ENCODE results near the gene ZBTB45. TPM values are rescaled to one million over a fixed set of nuclear protein-coding genes. Genes with fewer than 3 reads are reported as not detected.

Gene ZBTB45
- 10 to 100 TPM; 14.0 to 15.1 TPM for total RNA-seq
- 6.9 TPM for polyA plus RNA-seq (ENCODE audit: insufficient read depth, low read depth, low replicate concordance)
- long read RNA-seq, donor 1, partial matches to known transcripts = 5 of 6 reads
- long read RNA-seq, donor 1, other reads (novel, unspliced or antisense) = 0 of 6 reads
- long read RNA-seq, donor 2, partial matches to known transcripts = 194 of 229 reads
- long read RNA-seq, donor 2, other reads (novel, unspliced or antisense) = 32 of 229 reads

DNA sequence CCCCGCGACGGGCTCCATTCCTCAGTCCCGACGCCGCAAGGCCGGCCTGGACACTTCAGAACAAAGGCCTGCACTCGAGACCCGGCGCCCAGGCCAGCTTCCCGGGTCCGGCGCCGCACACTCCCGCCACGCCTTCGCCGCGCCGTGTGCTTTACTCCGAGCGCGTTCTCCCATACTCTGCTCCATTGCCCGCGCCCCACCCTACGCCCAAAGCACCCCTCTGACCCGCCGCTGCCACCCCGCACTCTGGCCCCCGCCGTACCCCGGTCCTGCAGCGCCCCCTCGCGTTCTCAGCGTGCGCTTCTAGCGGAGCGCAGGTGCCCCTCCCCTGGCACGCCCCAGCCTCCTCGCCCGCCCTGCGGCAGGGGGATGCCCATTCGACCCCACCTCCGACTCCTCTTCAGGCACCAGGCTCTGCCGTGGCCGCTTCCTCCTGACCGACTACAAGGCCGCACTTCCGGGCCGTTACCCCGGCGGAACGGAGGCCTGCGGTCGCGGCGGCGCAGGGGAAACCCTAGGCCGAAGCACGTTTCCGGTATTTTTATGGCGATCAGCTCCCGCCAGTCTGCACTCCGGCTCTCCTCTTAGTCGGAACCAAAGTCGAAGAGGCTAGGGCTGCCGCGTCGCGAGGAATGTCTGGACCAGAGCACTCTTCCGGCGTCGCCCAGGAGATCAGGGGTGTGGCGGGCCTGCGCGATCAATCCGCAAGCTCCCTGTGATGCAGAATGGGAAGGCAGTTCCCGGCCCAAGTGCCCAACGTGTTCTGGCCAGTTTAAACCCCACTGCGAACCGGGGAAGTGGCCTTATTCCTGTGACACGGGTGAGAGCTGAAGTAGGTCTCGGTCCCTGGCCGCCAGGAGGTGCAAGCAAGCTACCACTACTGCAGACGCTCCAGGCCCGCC, at the start of gene ZBTB45:
ZBTB45 (minus strand) TSS at position 456 of the 902 bp plus-strand sequence. CDS start 2,137 bp downstream, outside the sequence.
- Histone ChIP-seq H3K27me3 (no peaks in the 10 kb centered on the region), H3K4me1 (peaks cover 19% of the 10 kb centered on the region), H3K36me3 (ENCODE audit: low read depth, missing control alignments) (no peaks in the 10 kb centered on the region), H3K4me3 (peak within 1 kb of the TSS; percentile 81 to 94), H3K27ac (peak within 1 kb of the TSS; percentile 94 to 97), H3K9me3 (no peaks in the 10 kb centered on the region)
- intact Hi-C loops (cut with DNase I; ENCODE audit: low total_unique reads) = no loop called here
- 1% methylated on average over 38 to 76 of the region's 87 CpGs for WGBS, 2 donors
- no peak for TF ChIP-seq POLR2A (IDR thresholded peaks at IDR 0.05)
- TF ChIP-seq, protein P1, sequence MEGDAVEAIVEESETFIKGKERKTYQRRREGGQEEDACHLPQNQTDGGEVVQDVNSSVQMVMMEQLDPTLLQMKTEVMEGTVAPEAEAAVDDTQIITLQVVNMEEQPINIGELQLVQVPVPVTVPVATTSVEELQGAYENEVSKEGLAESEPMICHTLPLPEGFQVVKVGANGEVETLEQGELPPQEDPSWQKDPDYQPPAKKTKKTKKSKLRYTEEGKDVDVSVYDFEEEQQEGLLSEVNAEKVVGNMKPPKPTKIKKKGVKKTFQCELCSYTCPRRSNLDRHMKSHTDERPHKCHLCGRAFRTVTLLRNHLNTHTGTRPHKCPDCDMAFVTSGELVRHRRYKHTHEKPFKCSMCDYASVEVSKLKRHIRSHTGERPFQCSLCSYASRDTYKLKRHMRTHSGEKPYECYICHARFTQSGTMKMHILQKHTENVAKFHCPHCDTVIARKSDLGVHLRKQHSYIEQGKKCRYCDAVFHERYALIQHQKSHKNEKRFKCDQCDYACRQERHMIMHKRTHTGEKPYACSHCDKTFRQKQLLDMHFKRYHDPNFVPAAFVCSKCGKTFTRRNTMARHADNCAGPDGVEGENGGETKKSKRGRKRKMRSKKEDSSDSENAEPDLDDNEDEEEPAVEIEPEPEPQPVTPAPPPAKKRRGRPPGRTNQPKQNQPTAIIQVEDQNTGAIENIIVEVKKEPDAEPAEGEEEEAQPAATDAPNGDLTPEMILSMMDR (IDR thresholded peaks at IDR 0.05) = peak; percentile 65 to 89 (median 85)
- DNase-seq = peak; percentile 93

DNA sequence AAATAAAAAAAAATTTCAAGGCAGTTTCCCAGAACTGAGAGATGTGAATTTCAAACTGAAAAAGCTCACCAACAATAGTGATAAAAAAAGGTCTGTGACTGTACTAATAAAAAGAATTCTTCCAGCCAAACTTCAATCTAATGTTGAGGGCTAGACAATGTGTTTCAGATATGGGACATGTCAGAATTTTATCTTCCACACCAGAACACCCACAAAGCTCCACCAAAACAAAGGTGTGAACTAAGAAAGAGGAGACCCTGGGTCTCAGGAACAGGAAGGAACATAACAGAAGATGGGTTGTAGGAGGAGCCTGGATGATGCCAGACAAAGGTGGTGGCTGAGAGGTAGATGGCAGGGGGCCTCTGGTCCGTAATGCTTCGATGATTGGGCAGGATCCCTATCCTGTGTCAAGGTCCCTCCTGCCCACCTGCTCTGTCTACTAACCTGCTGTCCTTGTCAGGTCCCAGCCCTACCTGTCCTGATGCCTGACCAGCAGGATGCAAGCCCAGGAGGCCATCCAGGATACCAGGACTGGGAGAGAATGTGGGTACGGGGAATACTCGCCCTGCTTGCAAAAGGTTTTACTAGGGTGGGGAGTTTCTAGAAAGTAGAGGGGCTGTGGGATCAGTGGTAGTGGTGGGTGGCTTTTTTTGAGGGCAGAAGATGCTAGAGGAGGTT, 49.0 kb upstream of the ZBTB45 start:
- Histone ChIP-seq H3K27ac (no peak overlapping the region), H3K27me3 (no peaks in the 10 kb centered on the region), H3K9me3 (no peaks in the 10 kb centered on the region), H3K4me1 (peaks cover 9% of the 10 kb centered on the region), H3K36me3 (ENCODE audit: low read depth, missing control alignments) (no peaks in the 10 kb centered on the region), H3K4me3 (no peak overlapping the region)
- TF ChIP-seq, protein P1 (IDR thresholded peaks at IDR 0.05) = no peak
- TF ChIP-seq POLR2A (IDR thresholded peaks at IDR 0.05) = no peak
- intact Hi-C loops (cut with DNase I; ENCODE audit: low total_unique reads) = no loop called here
- no peak for DNase-seq
- WGBS, 2 donors = 87 to 88% methylated on average over 4 of the region's 4 CpGs

DNA sequence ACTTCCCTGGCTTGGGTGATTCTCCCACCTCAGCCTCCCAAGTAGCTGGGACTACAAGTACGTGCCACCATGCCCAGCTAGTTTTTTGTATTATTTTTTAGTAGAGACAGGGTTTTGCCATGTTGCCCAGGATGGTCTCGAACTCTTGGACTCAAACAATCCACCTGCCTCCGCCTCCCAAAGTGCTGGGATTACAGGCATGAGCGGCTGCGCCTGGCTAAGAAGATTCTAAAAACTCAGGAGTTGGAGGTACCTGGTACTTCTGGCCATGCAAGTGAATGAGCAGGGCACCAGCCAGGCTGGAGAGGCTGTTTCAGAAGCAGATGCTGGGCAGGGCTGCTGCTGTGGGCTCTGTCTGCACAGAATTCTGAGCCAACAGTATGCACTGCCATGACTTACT, 47.4 kb upstream of the ZBTB45 start:
- Histone ChIP-seq H3K9me3 (no peaks in the 10 kb centered on the region), H3K27me3 (no peaks in the 10 kb centered on the region), H3K36me3 (ENCODE audit: low read depth, missing control alignments) (no peaks in the 10 kb centered on the region), H3K4me1 (peaks cover 19% of the 10 kb centered on the region), H3K4me3 (no peak overlapping the region), H3K27ac (no peak overlapping the region)
- no peak for DNase-seq
- WGBS, 2 donors = 95 to 98% methylated on average over 5 of the region's 5 CpGs
- intact Hi-C loops (cut with DNase I; ENCODE audit: low total_unique reads) = no loop called here
- TF ChIP-seq POLR2A (IDR thresholded peaks at IDR 0.05) = no peak
- TF ChIP-seq, protein P1 (IDR thresholded peaks at IDR 0.05) = no peak

- TF ChIP-seq, protein P1 (IDR thresholded peaks at IDR 0.05) = no peak
- TF ChIP-seq POLR2A (IDR thresholded peaks at IDR 0.05) = no peak
- WGBS, 2 donors = 59 to 60% methylated on average over 6 of the region's 6 CpGs
These were observed 44.2 kb upstream of the ZBTB45 start for GRCh38 chr19:58563823-58564222.

More at GRCh38 chr19:58563823-58564222, 44.2 kb upstream of the ZBTB45 start:
- H3K27me3 ChIP-seq = no peaks in the 10 kb centered on the region
- peaks cover 37% of the 10 kb centered on the region for H3K4me1 ChIP-seq
- H3K4me3 ChIP-seq = no peak overlapping the region
- no peak for DNase-seq
- no peaks in the 10 kb centered on the region for H3K9me3 ChIP-seq
- no peak overlapping the region for H3K27ac ChIP-seq
- intact Hi-C loops (cut with DNase I; ENCODE audit: low total_unique reads) = no loop called here
- no peaks in the 10 kb centered on the region for H3K36me3 ChIP-seq (ENCODE audit: low read depth, missing control alignments)
